OCI-LY3 (cell line): ENCODE measurements around the gene TEX264.

Experiments used
- EZH2phosphoT487 ChIP-seq: fragments of 200-600 bp; shearing (Covaris generic); IDR thresholded peaks from 2 replicates; pipeline ENCODE4 v1.6.1; 2018; ENCODE audit warnings: antibody characterized with exemption, mixed run types, low read depth
- TF ChIP-seq, protein P1 (sequence below): fragments of 200-600, 300-600 bp; sonication (generic); IDR thresholded peaks from 2 replicates; pipeline ENCODE4 v1.5.1; 2014; ENCODE audit warnings: antibody characterized with exemption, low read length, low read depth

DNA sequence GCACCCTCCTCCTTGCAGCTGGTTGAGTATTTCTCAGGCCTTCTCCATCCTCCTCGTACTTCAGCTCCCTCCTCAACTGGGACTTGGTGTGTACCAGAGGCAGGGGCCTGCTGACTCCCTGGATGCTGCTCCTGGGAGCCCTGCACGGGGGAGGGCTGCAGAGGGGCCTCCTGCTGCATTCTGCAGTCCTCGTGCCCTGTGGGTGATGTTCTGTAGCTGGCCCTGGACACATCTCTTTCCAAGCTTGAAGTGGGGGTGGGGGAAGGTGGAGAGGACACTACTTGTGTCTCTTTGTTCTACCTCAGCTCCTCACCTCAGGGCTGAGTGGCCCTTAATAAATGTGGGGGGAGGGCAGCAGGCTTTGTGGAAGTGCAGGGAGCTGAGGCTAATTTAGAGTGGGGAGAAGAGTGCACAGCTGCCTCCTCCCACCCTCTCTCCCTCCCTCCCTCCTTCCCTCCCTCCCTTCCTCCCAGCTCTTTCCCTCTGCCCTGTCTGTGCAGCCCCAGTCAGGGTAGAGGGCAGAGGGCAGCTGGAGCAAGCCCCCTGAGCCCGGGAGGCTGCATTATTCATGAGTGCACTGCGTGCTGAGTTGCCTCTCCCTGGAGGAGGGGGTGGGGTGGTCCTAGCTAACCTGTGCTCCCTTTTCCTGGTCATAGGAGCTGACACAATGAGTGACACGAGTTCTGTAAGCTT lies 32.2 kb downstream of the TEX264 start:
- TF ChIP-seq, protein P1, sequence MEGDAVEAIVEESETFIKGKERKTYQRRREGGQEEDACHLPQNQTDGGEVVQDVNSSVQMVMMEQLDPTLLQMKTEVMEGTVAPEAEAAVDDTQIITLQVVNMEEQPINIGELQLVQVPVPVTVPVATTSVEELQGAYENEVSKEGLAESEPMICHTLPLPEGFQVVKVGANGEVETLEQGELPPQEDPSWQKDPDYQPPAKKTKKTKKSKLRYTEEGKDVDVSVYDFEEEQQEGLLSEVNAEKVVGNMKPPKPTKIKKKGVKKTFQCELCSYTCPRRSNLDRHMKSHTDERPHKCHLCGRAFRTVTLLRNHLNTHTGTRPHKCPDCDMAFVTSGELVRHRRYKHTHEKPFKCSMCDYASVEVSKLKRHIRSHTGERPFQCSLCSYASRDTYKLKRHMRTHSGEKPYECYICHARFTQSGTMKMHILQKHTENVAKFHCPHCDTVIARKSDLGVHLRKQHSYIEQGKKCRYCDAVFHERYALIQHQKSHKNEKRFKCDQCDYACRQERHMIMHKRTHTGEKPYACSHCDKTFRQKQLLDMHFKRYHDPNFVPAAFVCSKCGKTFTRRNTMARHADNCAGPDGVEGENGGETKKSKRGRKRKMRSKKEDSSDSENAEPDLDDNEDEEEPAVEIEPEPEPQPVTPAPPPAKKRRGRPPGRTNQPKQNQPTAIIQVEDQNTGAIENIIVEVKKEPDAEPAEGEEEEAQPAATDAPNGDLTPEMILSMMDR: no peak
- TF ChIP-seq EZH2phosphoT487: no peak
